NCI-H2227 (cell line): ENCODE measurements around the gene GIPR.
A peak's percentile ranks its signal among the peaks of the same experiment; 100 is the strongest.
"Not testable (repeated sequence)": the region's sequence is repeated elsewhere in the genome, so short reads cannot be mapped to it uniquely, and the experiment has no call there.

Source experiments
- DNase-seq: peaks from one replicate; lab custom pipeline; 2025; ENCODE audit not compliant: unreplicated experiment; lab: John Stamatoyannopoulos, UW

Gene GIPR, protein sequence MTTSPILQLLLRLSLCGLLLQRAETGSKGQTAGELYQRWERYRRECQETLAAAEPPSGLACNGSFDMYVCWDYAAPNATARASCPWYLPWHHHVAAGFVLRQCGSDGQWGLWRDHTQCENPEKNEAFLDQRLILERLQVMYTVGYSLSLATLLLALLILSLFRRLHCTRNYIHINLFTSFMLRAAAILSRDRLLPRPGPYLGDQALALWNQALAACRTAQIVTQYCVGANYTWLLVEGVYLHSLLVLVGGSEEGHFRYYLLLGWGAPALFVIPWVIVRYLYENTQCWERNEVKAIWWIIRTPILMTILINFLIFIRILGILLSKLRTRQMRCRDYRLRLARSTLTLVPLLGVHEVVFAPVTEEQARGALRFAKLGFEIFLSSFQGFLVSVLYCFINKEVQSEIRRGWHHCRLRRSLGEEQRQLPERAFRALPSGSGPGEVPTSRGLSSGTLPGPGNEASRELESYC

DNA sequence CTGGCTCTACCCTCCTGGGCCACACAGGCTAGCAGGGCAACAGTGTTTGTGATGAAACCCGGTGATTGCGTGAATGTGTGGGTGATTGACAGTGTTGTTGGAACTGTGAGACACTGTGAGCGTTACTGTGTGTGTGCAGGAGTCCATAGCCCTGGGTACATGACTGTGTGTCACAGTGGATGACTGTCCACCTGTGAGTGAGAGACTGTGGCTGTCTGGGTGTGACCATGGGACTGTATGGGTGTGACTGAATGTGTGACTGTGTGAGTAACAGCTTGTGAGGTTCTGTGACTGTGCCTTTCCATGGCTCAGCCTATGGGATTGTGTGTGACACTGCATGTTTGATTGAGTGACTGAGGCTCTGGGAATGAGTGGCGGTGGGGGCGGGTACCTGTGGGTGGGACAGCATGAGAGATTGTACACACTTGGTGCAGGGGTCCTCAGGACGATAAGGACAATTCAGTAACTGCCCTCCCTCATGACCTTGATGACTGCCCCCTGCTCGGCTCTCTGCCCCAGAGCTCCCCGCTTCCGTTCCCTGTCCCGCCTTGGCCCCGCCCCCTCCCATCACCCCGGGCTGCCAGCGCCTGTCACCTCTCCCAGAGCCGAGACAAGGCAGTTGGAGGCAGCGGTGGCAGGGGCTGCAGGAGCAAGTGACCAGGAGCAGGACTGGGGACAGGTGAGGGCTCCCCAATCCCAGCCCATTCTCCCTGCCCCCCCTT is at the start of gene GIPR:
Gene GIPR (plus strand): TSS at position 602 of the 722 bp plus-strand sequence. CDS start 1,300 bp downstream, outside the sequence.
- peak; percentile 31 for DNase-seq

DNA sequence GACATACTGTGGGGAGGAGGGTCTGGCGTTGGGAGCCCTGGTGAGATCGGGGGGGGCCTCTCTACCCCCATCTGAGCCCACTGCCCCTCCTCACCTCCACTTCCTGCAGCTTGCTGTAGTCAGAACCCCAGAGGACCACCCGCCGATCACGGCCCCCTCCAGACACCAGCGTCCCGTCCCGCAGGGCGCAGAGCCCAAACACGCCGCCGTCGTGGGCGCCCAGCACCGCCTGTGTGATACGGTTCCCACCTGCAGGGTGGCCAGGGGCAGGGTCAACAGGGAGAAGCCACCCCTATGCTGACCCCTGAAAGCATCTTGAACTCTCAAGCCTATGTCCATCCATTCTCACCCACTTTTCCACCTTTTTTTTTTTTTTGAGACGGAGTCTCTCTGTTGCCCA is 46.6 kb upstream of the GIPR start:
- DNase-seq, result no peak

DNA sequence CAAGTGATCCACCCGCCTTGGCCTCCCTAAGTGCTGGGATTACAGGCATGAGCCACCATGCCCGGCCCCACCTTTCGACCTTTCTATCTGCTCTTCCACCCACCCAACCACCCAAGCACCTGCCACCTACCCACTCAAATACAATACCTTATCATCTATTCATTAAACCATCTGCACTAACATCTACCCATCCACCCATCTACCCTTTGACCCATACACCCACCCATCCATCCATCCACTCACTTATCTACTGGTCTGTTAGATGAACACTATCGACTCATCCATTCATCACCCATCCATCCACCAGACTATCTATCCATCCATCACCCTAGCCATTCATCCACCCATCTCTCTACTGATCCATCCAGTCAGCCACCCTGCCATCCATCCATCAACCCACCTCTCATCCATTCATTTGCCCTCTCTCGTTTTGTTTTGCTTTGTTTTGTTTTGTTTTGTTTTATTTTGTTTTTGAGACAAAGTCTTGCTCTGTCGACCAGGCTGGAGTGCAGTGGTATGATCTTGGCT is 46.0 kb upstream of the GIPR start:
- no peak for DNase-seq

DNA sequence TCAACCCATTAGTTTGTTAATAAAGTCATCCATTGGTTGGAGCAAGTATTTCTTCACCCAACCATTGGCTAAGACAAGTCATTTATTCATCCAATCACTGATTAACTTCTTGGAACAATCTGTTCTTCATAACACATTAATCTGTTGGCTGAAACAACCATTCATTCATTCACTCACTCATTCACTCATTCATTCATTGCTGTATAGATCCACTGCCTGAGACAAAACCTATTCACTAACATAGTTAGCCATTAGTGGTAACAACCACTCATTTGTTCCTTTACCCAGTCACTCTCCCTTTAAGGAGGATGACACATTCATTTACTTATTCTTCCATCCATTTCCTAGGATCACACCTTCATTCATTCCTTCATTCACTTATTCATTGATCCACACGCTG is 44.0 kb upstream of the GIPR start:
- DNase-seq, result no peak

DNA sequence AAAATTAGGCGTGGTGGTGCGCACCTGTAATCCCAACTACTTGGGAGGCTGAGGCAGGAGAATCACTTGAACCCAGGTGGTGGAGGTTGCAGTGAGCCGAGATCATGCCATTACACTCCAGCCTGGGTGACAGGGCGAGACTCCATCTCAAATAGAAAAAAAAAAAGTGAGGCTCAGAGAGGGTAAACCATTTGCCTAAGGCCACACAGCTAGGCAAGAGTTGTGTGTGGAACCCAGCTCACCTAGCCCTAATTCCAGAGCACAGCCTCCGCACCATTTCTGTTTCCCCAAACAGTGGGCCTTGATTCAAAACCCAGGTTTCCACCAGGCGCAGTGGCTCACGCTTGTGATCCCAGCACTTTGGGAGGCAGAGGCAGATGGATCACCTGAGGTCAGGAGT is 39.8 kb upstream of the GIPR start:
- DNase-seq, result not testable (repeated sequence)

DNA sequence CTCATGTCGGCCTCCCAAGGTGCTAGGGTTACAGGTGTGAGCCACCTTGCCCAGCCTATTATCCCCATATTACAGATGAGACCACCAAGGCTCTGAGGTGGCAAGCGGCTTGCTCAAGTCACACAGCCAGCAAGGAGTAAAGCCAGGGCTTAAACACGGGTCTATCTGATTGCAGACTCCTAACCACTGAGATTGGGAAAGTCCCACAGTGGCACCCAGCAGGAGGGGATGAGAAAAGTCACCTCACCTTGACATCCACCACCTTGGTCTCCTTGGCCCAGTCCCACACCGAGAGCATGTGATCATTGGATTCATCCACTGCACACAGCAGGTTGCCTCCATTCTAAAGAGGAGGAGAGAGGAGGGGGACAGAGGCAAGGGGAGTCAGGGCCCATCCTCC is 38.3 kb upstream of the GIPR start:
- no peak for DNase-seq

DNA sequence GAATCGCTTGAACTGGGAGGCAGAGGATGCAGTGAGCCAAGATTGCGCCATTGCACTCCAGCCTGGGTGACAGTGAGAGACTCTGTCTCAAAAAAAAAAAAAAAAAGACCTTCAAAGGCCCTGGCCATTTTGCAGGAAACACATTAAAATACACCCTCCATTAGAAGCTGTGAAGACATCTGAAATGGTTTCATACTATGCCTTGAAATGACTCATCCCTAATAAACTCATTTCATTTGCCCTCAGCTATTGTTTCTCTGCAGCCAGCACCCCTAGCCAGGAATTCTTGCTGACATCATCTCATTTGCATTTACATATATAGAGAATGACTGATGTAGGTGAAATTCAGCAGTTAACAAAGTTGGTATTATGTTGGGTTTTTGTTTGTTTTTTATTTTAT is 37.6 kb upstream of the GIPR start:
- no peak for DNase-seq

DNA sequence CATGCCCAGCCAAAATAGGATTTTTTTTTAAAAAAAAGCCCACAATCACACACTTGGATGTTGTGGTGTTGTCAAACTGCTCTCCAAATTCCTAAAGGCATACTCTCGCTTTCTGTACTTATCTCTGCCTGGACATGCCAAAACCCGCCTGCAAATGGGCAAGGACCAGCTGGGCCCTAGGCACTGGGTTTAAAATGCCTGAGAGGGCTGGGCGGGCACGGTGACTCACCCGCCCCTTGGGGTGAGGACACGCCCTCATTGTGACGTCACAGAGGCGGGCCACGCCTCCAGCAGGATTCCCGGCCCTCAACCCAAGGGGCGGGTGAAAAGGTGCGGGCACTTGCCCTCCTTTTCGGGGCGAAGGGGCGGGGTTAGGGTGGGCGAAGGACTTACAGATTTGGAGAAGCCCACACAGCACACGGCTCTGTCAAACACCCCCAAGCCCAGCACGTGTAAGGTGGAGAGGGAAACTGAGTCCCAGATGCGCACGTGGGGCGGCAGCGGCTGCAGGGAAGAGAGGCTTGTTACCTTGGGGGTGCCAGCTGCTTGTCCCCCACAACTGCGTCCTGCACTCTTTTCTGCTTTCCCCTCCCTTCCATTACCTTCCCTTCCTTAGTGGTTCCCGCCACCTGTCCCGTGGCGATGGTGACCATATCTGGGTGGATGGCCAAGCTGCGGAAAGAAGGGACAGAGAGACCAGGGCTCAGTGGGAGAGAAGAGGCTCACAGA is 35.4 kb upstream of the GIPR start:
- DNase-seq, result peak; percentile 51

DNA sequence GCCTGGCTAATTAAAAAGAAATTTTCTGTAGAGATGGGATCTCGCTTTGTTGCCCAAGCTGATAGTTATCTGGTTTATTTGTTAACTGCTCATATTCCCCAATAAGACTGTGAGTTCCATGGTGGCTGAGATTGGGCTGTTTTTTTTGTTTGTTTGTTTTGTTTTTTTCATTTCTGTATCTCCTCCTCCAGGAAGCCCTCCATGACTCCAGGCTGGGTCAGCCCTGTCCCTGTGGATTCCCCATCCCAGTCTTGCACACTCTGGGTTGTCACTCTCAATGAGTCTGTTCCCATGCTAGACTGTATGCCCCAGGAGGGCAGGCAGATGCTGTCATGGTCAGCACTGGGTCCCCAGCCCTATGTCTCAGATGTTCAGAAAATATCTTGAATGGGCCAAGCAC is 31.7 kb upstream of the GIPR start:
- no peak for DNase-seq

DNA sequence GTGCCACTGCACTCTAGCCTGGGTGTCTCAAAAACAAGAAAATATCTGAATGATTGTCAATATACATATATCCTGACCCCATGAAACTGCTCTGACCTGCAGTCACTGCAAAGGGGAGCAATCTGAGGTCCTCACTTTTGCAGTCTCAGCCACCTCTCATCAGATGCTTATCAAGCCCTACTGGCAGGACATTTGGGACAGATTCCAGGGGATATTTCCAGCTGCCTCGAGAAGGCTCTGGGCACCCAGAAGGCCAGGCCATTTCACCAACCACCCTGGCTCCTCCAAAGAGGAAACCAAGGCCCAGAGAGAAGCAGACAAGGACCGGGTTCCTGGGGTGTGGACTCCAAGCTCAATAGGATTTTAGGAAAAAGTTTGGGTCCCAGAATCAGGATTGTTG is 31.1 kb upstream of the GIPR start:
- DNase-seq, result no peak

DNA sequence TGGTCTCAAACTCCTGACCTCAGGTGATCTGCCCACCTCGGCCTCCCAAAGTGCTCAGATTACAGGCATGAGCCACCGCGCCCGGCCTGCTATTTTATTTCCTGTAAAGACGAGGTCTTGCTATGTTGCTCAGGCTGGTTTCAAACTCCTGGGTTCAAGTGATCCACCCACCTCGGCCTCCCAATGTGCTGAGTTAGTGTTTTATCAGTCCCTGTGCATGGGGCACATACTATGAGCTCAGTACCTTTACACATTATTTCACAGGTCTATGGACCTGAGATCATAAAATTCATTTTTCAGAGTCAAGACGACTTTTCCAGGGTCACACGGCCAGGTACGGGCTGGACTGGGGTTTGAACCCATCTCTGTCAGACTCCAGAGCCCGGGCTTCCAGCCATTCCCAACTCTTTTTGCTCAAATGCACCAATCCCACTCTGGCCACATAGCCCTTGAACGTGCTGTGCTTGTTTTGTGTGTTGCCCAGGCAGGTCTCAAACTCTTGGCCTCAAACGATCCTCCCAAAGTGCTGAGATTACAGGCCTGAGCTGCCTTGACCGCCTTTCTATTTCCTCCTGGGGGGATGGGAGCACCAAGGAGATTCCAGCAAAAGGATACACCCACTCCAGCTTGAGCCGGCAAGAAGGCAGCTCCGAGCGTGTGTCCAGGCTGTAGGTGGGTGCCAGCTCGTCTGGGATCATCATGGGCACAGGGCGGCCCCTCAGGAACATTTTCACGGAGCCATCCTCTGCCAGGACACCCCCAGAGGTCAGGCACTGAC is 29.9 kb upstream of the GIPR start:
- no peak for DNase-seq

DNA sequence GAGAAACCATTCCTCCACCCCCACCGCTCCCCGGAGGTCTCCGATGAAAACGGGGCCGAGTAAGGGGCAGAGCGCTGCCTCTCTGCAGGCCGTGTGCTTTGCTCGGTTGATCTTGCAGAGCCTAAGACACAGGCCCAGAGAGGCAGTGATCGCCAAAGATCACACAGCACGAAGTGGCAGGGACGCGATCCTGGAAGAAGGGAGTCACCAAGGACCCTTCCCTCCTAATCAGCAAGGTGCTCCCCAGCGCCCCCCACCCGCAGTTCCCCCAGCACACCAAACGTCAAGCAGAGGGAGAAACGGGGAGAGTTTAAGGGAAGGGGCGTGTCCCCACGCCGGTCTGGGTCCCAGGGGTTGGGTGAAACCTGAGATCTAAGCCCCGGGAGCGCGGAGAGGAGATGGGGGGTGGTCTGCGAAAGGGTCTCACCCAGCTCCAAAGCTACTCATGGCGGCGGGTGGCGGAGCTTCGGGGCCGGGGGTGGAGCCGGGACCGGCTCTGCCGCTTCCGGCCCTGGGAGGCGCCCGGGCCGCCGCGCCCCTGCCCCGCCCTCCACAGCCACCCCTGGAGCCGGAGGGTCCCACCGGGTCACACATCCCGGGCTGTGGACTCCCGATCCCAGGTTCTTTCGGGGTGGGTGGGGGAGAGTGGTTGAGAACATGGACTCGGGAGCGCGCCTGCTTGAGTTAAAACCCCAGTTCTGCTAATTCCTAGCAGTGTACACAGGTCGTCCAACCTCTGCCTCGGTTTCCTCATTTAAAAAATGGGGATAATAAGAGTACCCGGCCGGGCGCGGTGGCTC is 28.9 kb upstream of the GIPR start, which contains the start of gene EML2:
Gene EML2 (minus strand): TSS at position 468 of the 800 bp plus-strand sequence. CDS start 21 bp downstream, at position 447.
- no peak for DNase-seq

DNA sequence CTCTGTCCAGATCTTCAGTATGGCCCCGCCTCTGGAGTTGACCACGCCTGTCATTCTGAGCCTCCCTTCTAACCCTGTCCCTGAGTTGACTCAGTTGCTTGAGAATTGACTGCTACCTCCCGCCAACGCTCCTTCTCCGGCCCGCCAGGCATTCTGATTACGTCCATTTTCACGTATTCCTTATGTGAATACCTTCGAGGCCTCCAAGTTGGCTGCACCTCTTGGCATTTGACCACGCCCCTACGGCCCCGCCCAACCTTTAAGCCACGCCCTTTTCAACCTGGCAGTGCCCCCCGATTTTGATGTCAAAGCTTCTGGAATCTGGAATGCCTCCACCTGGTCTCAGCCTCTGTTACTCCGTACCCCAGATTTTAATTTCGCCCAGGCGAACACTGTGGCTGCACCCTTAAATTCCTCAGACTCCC is 27.2 kb upstream of the GIPR start:
- no peak for DNase-seq

DNA sequence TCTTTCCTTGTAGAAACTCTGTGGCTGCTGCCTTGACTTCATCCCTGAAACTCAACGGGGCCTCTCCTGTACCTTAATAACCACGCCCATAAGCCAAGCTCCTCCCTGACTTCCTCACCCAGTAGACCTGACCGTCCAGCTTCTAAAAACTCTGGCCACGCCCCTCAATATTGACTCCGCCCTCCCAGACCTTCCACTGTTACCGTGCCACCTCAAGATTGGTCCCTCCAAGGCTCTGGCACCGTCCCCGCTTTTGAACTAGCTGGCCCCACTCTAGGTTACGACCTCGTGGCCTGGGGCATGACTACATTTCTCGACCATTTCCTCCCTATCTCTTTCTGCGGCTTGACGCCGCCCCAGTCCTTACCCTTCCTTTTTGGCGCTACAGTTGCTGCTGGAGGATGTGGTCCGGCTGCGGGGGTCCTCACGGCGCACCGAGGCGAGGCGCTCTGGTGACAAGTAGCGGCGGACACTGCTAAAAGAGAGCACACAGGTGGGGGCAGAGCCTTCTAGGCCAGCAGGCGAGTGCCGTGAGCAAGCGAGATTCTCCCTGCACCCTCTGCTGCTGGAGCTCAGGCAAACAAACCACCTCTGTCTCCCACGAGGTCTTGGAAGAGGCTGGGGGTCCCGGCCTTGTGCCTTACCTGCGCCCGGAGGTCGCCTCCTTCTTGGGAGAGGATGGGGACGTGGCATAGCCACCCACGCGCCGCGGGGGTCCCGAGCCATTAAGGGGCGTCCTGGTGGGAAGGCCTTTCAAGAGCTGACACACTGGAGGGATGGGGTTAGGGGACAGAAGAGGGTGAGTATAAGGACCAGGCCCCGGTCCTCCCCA is 26.5 kb upstream of the GIPR start:
- DNase-seq, result no peak

DNA sequence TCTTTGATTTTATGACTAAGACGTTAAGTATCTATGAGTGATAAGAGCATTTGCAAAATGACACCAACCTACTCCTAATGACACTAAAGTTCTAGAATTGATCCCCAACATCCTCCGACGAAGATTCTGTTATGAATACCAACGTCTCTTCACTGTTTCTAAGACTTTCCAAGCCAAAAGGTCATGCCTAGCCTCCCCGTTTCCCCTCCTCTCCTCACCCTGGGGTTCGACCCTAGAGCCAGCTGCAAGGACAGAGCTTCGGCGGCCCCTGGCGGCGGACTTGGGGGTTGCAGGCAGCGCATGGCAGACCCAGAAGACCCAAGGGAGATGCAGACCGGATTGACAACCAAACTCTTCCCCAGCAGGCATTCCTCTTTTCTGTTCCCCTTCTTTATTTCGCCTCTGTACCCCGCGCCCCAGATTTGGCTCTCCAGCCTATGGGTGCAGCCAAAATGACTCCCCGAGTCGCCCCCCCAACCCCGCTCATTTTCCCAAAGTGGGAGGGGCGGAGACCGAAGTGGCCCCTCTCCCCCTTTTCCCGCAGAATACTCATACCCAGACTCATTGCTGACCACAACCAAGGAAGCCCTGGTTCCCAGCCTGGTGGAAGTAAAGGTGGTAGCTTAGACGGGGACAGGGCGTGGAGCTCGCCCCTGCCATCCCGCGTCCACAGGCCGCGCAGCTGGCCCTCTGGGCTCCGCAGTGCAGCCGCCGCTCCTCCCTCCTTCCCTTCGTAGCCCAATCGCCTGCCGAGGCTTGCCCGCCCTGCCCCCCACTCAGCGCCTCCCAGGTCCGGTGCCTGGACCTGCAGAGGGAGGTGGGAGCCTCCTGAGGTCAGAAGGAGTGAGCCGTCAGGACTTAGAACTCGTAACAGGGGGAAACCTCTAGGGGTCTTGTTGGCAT is 24.7 kb upstream of the GIPR start:
- peak; percentile 69 for DNase-seq

DNA sequence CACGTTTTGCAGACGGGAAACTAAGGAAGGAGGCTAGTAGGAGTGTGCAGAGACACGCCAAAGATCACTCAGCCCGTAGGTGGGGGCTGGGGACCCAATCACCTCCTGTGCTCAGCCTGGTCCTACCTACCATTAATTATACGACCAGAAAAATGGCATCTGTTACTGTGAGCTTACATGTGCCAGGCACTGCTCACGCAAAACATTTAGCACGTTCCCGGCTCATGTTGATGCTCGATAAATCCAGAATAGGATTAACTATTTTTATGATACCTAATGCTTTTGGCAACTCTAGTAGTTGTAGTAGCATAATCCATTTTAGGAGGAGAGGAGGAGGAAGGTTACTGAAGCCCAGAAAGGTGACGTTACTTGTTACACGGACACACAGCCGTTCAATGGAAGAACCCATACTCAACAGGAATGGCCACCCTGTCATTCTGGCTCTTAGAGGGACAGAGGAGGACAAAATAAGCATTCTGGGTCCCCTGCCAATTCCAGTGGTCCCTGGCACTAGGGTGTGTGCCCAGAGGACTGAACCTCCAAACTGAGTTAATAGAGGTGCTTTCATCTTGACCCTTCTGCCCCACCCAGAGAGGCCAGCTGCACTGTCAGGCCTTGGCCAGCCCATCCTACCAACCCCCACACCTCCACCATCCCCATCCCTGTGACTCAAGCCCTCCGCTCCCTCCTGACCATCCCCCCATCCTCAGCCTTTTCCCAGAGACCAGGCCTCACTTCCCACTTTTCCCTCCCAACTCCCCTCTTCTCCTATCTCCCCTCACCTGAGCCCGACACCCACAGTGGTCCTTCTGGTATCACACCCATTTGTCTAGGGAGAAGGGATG is 23.9 kb upstream of the GIPR start:
- DNase-seq, result no peak

DNA sequence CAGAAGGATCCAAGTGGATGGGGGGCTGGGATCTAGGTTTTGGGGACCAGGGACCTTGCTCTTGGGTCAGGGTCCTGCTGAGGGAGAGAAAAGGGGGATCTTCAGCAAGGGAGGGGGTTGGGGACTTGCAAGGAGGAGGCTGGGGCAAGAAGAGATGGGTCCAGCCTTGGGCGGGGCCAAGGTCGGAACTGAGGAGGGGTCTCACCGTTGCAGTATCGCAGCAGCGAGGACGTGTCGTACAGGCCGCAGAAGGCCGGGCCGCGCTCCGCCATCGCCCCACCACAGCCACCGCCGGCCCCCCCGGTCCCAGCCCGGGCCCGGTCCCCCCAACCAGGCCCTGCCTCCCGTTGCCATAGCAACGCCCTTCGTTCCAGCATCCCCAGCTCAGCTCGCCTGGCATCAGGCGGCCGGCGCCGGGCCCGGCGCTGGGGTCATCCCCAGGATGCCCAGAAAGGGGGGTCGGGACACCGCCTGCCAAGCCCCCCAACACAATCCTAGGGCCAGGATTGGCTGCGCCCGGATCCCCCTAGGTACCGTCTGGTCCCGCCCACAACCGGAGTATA is 22.9 kb upstream of the GIPR start:
- no peak for DNase-seq
